HEK293 (cell line): Measurements from ENCODE around the gene SRSF8.
A peak's percentile ranks its signal among the peaks of the same experiment; 100 is the strongest.

ENCODE experiments used
- CTCF ChIA-PET: fragments of 350-600 bp; formaldehyde crosslinking; extraction: SDS; loops from one replicate; lab custom pipeline; 2021; ENCODE audit warnings: antibody characterized with exemption; lab: Yijun Ruan, JAX
- POLR2A ChIA-PET: fragments of 300-600 bp; formaldehyde crosslinking; extraction: SDS; loops from one replicate; lab custom pipeline; 2020; ENCODE audit warnings: antibody characterized with exemption, inconsistent platforms; lab: Yijun Ruan, JAX
- H3K27ac ChIP-seq: fragments of 200-500 bp; sonication (Bioruptor generic); 2 replicates; pipeline ENCODE4 v1.5.1; 2014; ENCODE audit warnings: low read depth, low read length, control low read depth, inconsistent platforms; ENCODE audit errors: extremely low read depth
- H3K36me3 ChIP-seq, 2 experiments: fragments of 200-500 bp in 1 of 2; sonication (Bioruptor generic) in 1 of 2; 1 replicate in 1 of 2; 2 replicates in 1 of 2; pipeline ENCODE4 v1.5.1; 2014 to 2017; ENCODE audit warnings: inconsistent platforms in 2 of 2, low read length in 2 of 2; ENCODE audit not compliant: control insufficient read depth in 2 of 2, insufficient read depth in 1 of 2
- H3K4me1 ChIP-seq: fragments of 200-500 bp; sonication (Bioruptor generic); 2 replicates; pipeline ENCODE4 v1.5.1; 2014; ENCODE audit warnings: mild to moderate bottlenecking, low read length, inconsistent platforms; ENCODE audit not compliant: control insufficient read depth, insufficient read depth
- H3K4me3 ChIP-seq: 2 replicates; pipeline ENCODE4 v1.5.1; 2011; ENCODE audit warnings: low read depth, mild to moderate bottlenecking, control low read depth, low read length, moderate library complexity
- H3K9me3 ChIP-seq: fragments of 200-500 bp; sonication (Bioruptor generic); 2 replicates; pipeline ENCODE4 v1.5.1; 2014; ENCODE audit warnings: low read depth, low read length, inconsistent platforms; ENCODE audit not compliant: control insufficient read depth, insufficient read depth
- BCL11A ChIP-seq: fragments of 450-650 bp; formaldehyde crosslinking; IDR thresholded peaks from 2 replicates; pipeline ENCODE4 v1.5.1; 2016; ENCODE audit warnings: low read depth, missing biosample characterization, missing genetic modification characterization
- GLI4 ChIP-seq: fragments of 450-650 bp; formaldehyde crosslinking; IDR thresholded peaks from 2 replicates; pipeline ENCODE4 v1.5.1; 2016; ENCODE audit warnings: missing biosample characterization, missing genetic modification characterization
- HOXA7 ChIP-seq: sonication (generic); formaldehyde crosslinking; IDR thresholded peaks from 2 replicates; pipeline ENCODE4 v1.8.1; 2022; ENCODE audit warnings: missing genetic modification reagents, borderline replicate concordance
- HOXC10 ChIP-seq: sonication (generic); formaldehyde crosslinking; IDR thresholded peaks from 2 replicates; pipeline ENCODE4 v1.8.1; 2023; ENCODE audit warnings: mild to moderate bottlenecking, missing genetic modification reagents
- OSR2 ChIP-seq: fragments of 450-650 bp; formaldehyde crosslinking; IDR thresholded peaks from 2 replicates; pipeline ENCODE4 v1.5.1; 2016; ENCODE audit warnings: missing biosample characterization, missing genetic modification characterization
- PRDM10 ChIP-seq: fragments of 450-650 bp; formaldehyde crosslinking; IDR thresholded peaks from 2 replicates; pipeline ENCODE4 v1.5.1; 2016; ENCODE audit warnings: missing biosample characterization, missing genetic modification characterization
- SP2 ChIP-seq: fragments of 450-650 bp; formaldehyde crosslinking; IDR thresholded peaks from 2 replicates; pipeline ENCODE4 v1.5.1; 2016; ENCODE audit warnings: missing biosample characterization, missing genetic modification characterization
- TCF7L2 ChIP-seq: IDR thresholded peaks from 2 replicates; pipeline ENCODE4 v1.6.1; 2011; ENCODE audit warnings: low read depth, mild to moderate bottlenecking, inconsistent platforms, low read length, moderate library complexity, borderline replicate concordance
- TRIM28 ChIP-seq: IDR thresholded peaks from 2 replicates; pipeline ENCODE4 v1.6.1; 2011; ENCODE audit warnings: low read length, control low read depth, borderline replicate concordance
- ZFHX2 ChIP-seq: fragments of 450-650 bp; formaldehyde crosslinking; conservative IDR thresholded peaks from 2 replicates; pipeline ENCODE4 v1.5.1; 2016; ENCODE audit warnings: missing biosample characterization, missing genetic modification characterization
- ZNF121 ChIP-seq: fragments of 450-650 bp; formaldehyde crosslinking; IDR thresholded peaks from 2 replicates; pipeline ENCODE4 v1.5.1; 2016; ENCODE audit warnings: missing biosample characterization, missing genetic modification characterization
- ZNF140 ChIP-seq: fragments of 450-650 bp; formaldehyde crosslinking; IDR thresholded peaks from 2 replicates; pipeline ENCODE4 v1.5.1; 2016; ENCODE audit warnings: missing biosample characterization, missing genetic modification characterization
- ZNF174 ChIP-seq: fragments of 450-650 bp; formaldehyde crosslinking; IDR thresholded peaks from 2 replicates; pipeline ENCODE4 v1.5.0; 2017; ENCODE audit warnings: missing biosample characterization, mild to moderate bottlenecking, missing genetic modification characterization
- ZNF184 ChIP-seq: fragments of 450-650 bp; IDR thresholded peaks from 2 replicates; pipeline ENCODE4 v1.5.1; 2018; ENCODE audit warnings: missing biosample characterization, mild to moderate bottlenecking, missing genetic modification characterization
- ZNF2 ChIP-seq: fragments of 450-650 bp; formaldehyde crosslinking; IDR thresholded peaks from 2 replicates; pipeline ENCODE4 v1.5.1; 2016; ENCODE audit warnings: missing biosample characterization, missing genetic modification characterization
- ZNF202 ChIP-seq: fragments of 450-650 bp; formaldehyde crosslinking; IDR thresholded peaks from 2 replicates; pipeline ENCODE4 v1.5.1; 2016; ENCODE audit warnings: missing biosample characterization, missing genetic modification characterization, borderline replicate concordance
- ZNF23 ChIP-seq: fragments of 450-650 bp; formaldehyde crosslinking; IDR thresholded peaks from 2 replicates; pipeline ENCODE4 v1.5.1; 2016; ENCODE audit warnings: missing biosample characterization, missing genetic modification characterization, borderline replicate concordance
- ZNF423 ChIP-seq: fragments of 450-650 bp; formaldehyde crosslinking; IDR thresholded peaks from 2 replicates; pipeline ENCODE4 v1.5.1; 2016; ENCODE audit warnings: missing biosample characterization, missing genetic modification characterization
- ZNF510 ChIP-seq: fragments of 450-650 bp; formaldehyde crosslinking; IDR thresholded peaks from 2 replicates; pipeline ENCODE4 v1.5.1; 2018; ENCODE audit warnings: mild to moderate bottlenecking, missing genetic modification characterization, missing biosample characterization; ENCODE audit not compliant: insufficient replicate concordance
- ZNF529 ChIP-seq: fragments of 450-650 bp; formaldehyde crosslinking; IDR thresholded peaks from 2 replicates; pipeline ENCODE4 v1.5.1; 2017; ENCODE audit warnings: missing genetic modification characterization, missing biosample characterization; ENCODE audit not compliant: insufficient replicate concordance
- ZNF664 ChIP-seq: fragments of 450-650 bp; formaldehyde crosslinking; IDR thresholded peaks from 2 replicates; pipeline ENCODE4 v1.5.1; 2016; ENCODE audit warnings: missing biosample characterization, missing genetic modification characterization
- ZNF843 ChIP-seq: fragments of 450-650 bp; formaldehyde crosslinking; IDR thresholded peaks from 2 replicates; pipeline ENCODE4 v1.5.1; 2016; ENCODE audit warnings: missing biosample characterization, missing genetic modification characterization
- ZSCAN16 ChIP-seq: fragments of 450-650 bp; formaldehyde crosslinking; IDR thresholded peaks from 2 replicates; pipeline ENCODE4 v1.5.1; 2016; ENCODE audit warnings: missing biosample characterization, missing genetic modification characterization
- ZXDB ChIP-seq: fragments of 450-650 bp; formaldehyde crosslinking; IDR thresholded peaks from 2 replicates; pipeline ENCODE4 v1.5.1; 2016; ENCODE audit warnings: missing biosample characterization, missing genetic modification characterization
- TF ChIP-seq, protein P1 (sequence below): fragments of 450-650 bp; formaldehyde crosslinking; IDR thresholded peaks from 2 replicates; pipeline ENCODE4 v1.5.1; 2016; ENCODE audit warnings: missing biosample characterization, missing genetic modification characterization, low read depth
- TF ChIP-seq, protein P2 (sequence below): fragments of 450-650 bp; IDR thresholded peaks from 2 replicates; pipeline ENCODE4 v1.5.1; 2018; ENCODE audit warnings: missing biosample characterization, mild to moderate bottlenecking, missing genetic modification characterization

Gene SRSF8

DNA sequence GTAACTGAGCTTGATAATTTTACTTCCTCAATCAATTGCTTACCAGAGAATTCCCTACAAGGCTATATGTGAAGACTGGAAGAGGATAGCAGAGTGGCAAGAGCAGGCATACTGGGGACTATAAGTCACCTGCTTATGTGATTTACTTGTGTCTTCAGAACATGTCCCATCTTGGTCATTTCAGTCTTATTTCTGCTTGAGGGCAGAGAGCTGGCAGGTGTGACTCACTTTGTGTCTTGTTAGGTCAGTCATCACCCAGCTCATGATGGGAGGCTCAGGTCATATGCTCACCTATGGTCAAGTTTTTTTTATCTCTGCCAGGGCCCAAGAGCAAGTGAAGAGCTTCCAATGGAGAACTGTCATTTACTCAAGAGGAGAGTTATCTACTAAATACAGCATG, 6.2 kb downstream of the SRSF8 start:
- peaks cover 0 to 4% of the 10 kb centered on the region in 2 experiments; a peak in 1 of 3 replicates for H3K36me3 ChIP-seq
- TF ChIP-seq ZNF121 (tag by site-specific recombination) = no peak
- no peak for TF ChIP-seq ZNF174 (tag by site-specific recombination)
- no peak for TF ChIP-seq ZNF843 (tag by site-specific recombination)
- TF ChIP-seq GLI4 (tag by site-specific recombination) = no peak
- H3K9me3 ChIP-seq = no peaks in the 10 kb centered on the region
- H3K4me1 ChIP-seq = no peaks in the 10 kb centered on the region; the same call in 1 of the 2 replicates
- ChIA-PET POLR2A (no interaction called here), CTCF (interaction anchor here (0.7 to 10.7 kb wide), 5 partner anchors 18 to 224 kb away, joined by 3 to 63 read pairs (median 3); partner anchors contain the start of gene ENDOD1)
- H3K4me3 ChIP-seq = no peak overlapping the region
- no peak overlapping the region for H3K27ac ChIP-seq

DNA sequence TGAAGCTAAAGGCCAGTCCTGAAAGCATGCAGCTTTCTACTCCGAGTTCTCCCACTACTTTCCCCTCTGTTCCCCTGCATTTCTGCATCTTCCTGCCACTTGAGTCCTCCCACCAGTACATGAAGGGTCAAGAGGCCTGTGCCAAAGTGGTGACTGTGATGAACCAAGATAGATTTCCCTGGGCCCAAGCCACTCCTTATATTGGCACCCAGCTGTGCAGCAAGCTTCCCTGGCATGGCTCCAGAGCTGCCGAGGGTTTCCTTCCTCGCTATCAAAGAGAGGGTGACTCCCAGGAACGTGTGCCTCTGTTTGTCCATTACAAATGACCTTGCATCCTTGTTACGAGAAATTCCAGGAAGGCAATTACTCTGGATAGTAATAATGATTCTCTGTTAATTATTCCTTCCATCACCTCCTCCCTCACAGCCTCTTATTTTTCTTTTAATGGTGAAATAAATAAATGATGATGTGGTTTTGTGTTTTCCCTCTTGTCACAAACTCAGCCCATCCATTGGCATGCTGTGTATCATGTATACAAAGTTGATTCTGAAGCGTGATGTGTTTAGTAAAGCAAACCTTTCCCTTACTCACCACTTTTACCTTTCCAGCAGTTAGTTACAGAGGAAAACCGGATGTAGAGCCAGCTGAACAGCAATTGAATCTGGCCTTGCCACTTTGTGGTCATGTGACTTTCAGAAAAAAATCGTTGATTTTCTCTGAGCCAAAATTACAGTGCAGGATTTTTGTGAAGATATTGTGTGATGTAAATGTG, 8.3 kb downstream of the SRSF8 start:
- no peaks in the 10 kb centered on the region for H3K9me3 ChIP-seq
- POLR2A ChIA-PET = interaction anchor here (1.4 kb wide), 1 partner anchor 15 kb away, joined by 3 read pairs; the partner anchor contains the start of gene ENDOD1
- CTCF ChIA-PET = interaction anchor here (1.4 to 10.7 kb wide), 2 partner anchors 16 to 77 kb away, joined by 4 to 63 read pairs; partner anchors contain the start of gene ENDOD1
- no peak overlapping the region; the same call in 1 of the 2 replicates for H3K27ac ChIP-seq
- no peak overlapping the region for H3K4me3 ChIP-seq
- peaks cover 0 to 4% of the 10 kb centered on the region in 2 experiments; a peak in 1 of 3 replicates for H3K36me3 ChIP-seq
- no peaks in the 10 kb centered on the region; the same call in 1 of the 2 replicates for H3K4me1 ChIP-seq
- peak; percentile 56; the same call in 1 of the 2 replicates for TF ChIP-seq OSR2 (tag by site-specific recombination)
- no peak for TF ChIP-seq ZNF202 (tag by site-specific recombination)
- no peak for TF ChIP-seq SP2
- TF ChIP-seq ZNF140 (tag by site-specific recombination) = no peak
- TF ChIP-seq ZNF510 (tag by site-specific recombination) = no peak
- no peak for TF ChIP-seq ZNF2 (tag by site-specific recombination)
- TF ChIP-seq BCL11A (tag by site-specific recombination) = no peak
- TF ChIP-seq ZFHX2 = peak; percentile 61
- no peak for TF ChIP-seq ZNF23 (tag by site-specific recombination)
- TF ChIP-seq TRIM28 = no peak
- TF ChIP-seq ZXDB (tag by site-specific recombination) = no peak
- TF ChIP-seq, protein P1, sequence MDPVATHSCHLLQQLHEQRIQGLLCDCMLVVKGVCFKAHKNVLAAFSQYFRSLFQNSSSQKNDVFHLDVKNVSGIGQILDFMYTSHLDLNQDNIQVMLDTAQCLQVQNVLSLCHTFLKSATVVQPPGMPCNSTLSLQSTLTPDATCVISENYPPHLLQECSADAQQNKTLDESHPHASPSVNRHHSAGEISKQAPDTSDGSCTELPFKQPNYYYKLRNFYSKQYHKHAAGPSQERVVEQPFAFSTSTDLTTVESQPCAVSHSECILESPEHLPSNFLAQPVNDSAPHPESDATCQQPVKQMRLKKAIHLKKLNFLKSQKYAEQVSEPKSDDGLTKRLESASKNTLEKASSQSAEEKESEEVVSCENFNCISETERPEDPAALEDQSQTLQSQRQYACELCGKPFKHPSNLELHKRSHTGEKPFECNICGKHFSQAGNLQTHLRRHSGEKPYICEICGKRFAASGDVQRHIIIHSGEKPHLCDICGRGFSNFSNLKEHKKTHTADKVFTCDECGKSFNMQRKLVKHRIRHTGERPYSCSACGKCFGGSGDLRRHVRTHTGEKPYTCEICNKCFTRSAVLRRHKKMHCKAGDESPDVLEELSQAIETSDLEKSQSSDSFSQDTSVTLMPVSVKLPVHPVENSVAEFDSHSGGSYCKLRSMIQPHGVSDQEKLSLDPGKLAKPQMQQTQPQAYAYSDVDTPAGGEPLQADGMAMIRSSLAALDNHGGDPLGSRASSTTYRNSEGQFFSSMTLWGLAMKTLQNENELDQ (tag by site-specific recombination) = no peak
- TF ChIP-seq TCF7L2 = no peak
- TF ChIP-seq ZNF529 (tag by site-specific recombination) = no peak
- TF ChIP-seq HOXA7 (CRISPR knock-in tag) = no peak
- peak; percentile 49 for TF ChIP-seq PRDM10 (tag by site-specific recombination)
- no peak for TF ChIP-seq ZNF423 (tag by site-specific recombination)
- no peak for TF ChIP-seq ZSCAN16 (tag by site-specific recombination)
- no peak for TF ChIP-seq ZNF184
- TF ChIP-seq ZNF664 = no peak
- TF ChIP-seq HOXC10 (CRISPR knock-in tag) = no peak
- TF ChIP-seq, protein P2, sequence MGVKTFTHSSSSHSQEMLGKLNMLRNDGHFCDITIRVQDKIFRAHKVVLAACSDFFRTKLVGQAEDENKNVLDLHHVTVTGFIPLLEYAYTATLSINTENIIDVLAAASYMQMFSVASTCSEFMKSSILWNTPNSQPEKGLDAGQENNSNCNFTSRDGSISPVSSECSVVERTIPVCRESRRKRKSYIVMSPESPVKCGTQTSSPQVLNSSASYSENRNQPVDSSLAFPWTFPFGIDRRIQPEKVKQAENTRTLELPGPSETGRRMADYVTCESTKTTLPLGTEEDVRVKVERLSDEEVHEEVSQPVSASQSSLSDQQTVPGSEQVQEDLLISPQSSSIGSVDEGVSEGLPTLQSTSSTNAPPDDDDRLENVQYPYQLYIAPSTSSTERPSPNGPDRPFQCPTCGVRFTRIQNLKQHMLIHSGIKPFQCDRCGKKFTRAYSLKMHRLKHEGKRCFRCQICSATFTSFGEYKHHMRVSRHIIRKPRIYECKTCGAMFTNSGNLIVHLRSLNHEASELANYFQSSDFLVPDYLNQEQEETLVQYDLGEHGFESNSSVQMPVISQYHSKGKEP (tag by site-specific recombination) = no peak
